ENCODE results near the gene SERPINA5. TPM values are rescaled to one million over a fixed set of nuclear protein-coding genes. Genes with fewer than 3 reads are reported as not detected.
"Not testable (repeated sequence)": the region's sequence is repeated elsewhere in the genome, so short reads cannot be mapped to it uniquely, and the experiment has no call there.

Gene SERPINA5
- polyA plus RNA-seq, 1 of the 3 experiments (the other 2 are of a cell fraction), result 0.08 TPM

DNA sequence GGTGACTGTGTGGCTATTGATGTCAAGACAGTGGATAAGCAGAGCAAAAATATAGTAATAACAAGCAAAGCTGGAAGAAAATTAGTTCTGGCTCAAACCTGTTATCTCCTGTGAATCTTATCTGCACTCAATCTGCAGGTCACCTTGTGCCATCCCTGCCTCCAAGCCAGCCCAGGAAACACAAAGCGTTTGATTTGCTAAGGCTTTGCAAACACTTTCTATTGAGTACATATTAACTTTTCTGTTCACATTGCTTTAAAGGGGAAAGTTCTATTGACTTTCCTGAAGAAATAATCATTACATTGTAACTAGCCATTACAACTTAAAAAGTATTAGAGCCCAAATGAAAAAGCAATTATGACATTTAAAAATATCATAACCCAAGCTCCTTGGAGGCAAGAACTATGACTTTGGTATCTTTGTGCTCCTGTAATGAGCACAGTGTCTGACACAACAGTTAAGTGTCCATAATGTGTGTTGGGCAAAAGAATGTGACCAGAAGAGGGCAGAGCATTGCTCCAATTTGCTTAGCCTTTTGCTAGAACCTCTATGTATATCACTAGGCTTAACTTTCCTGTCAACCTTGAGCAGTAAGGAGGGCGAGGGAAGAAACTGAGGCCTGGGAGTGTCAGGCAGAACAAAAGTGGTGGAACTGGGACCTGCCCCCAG, 55.7 kb downstream of the SERPINA5 start:
- Histone ChIP-seq H3K9ac (no peak overlapping the region), H3K4me3 (ENCODE audit: low read depth in 2 of 2, low read length in 1 of 2) (no peak overlapping the region), H3K9me2 (no peaks in the 10 kb centered on the region), H3F3A (replicated peaks; ENCODE audit: insufficient read depth) (no peaks in the 10 kb centered on the region), H3K4me1 (ENCODE audit: control insufficient read depth in 1 of 2, insufficient read depth in 2 of 2, low read depth in 1 of 2, low read length in 1 of 2) (no peaks in the 10 kb centered on the region), H3K9me3 (no peaks in the 10 kb centered on the region), H3K27ac (ENCODE audit: low read depth in 2 of 2, low read length in 1 of 2) (no peak overlapping the region), H2AFZ (ENCODE audit: low read depth) (no peak overlapping the region), H3K36me3 (replicated peaks in 1 of 2; ENCODE audit: control insufficient read depth in 1 of 2, insufficient read depth in 2 of 2, low read length in 1 of 2) (no peaks in the 10 kb centered on the region), H3K27me3 (ENCODE audit: insufficient read depth) (no peaks in the 10 kb centered on the region; the same call in 1 of the 2 replicates), H3K79me2 (ENCODE audit: insufficient read depth) (no peaks in the 10 kb centered on the region), H3K4me2 (no peak overlapping the region), H4K20me1 (ENCODE audit: insufficient read depth) (no peaks in the 10 kb centered on the region)
- ChIA-PET CTCF (no interaction called here), POLR2A (no interaction called here)
- DNase-seq, result no peak
- TF ChIP-seq FOSL2 (IDR thresholded peaks at IDR 0.05; ENCODE audit: borderline replicate concordance, low read depth) (no peak), RFX5 (IDR thresholded peaks at IDR 0.05; ENCODE audit: low read length) (no peak), POLR2AphosphoS5 (IDR thresholded peaks at IDR 0.05; ENCODE audit: low read depth, low read length) (no peak), SIN3A (IDR thresholded peaks at IDR 0.05; ENCODE audit: borderline replicate concordance, low read depth, low read length) (no peak), GATA2 (CRISPR knock-in tag; IDR thresholded peaks at IDR 0.05) (no peak), YY1 (IDR thresholded peaks at IDR 0.05; ENCODE audit: low read depth) (no peak), GABPA (IDR thresholded peaks at IDR 0.05; ENCODE audit: low read depth) (no peak), TAF1 (IDR thresholded peaks at IDR 0.05; ENCODE audit: borderline replicate concordance, low read depth, low read length) (no peak)
- TF ChIP-seq, protein P1, sequence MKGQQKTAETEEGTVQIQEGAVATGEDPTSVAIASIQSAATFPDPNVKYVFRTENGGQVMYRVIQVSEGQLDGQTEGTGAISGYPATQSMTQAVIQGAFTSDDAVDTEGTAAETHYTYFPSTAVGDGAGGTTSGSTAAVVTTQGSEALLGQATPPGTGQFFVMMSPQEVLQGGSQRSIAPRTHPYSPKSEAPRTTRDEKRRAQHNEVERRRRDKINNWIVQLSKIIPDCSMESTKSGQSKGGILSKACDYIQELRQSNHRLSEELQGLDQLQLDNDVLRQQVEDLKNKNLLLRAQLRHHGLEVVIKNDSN (IDR thresholded peaks at IDR 0.05; ENCODE audit: borderline replicate concordance, low read depth), result no peak
- WGBS (ENCODE audit: low lambda C conversion rate), result 31% methylated on average over 2 of the region's 2 CpGs

DNA sequence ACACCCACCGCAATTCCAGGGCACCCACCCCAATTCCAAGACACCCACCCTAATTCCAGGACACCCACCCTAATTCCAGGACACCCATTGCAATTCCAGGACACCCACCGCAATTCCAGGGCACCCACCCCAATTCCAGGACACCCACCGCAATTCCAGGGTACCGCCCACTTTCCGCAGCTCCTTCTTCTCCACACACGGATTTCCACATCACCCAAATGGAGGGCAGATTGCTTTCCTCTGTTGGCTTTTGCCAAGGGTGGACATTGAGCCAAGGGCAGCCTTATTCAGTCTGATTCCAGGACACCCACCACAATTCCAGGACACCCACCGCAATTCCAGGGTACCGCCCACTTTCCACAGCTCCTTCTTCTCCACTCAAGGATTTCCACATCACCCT, 56.6 kb downstream of the SERPINA5 start:
- H3K4me3 ChIP-seq (ENCODE audit: low read depth in 2 of 2, low read length in 1 of 2); H3K27me3 ChIP-seq (ENCODE audit: insufficient read depth); H3K9me2 ChIP-seq; H3K79me2 ChIP-seq (ENCODE audit: insufficient read depth); H3K36me3 ChIP-seq (replicated peaks in 1 of 2; ENCODE audit: control insufficient read depth in 1 of 2, insufficient read depth in 2 of 2, low read length in 1 of 2); H2AFZ ChIP-seq (ENCODE audit: low read depth); DNase-seq; H3F3A ChIP-seq (replicated peaks; ENCODE audit: insufficient read depth); POLR2A ChIA-PET; H3K27ac ChIP-seq (ENCODE audit: low read depth in 2 of 2, low read length in 1 of 2); H4K20me1 ChIP-seq (ENCODE audit: insufficient read depth); H3K9me3 ChIP-seq; H3K9ac ChIP-seq; H3K4me2 ChIP-seq; H3K4me1 ChIP-seq (ENCODE audit: control insufficient read depth in 1 of 2, insufficient read depth in 2 of 2, low read depth in 1 of 2, low read length in 1 of 2): not testable (repeated sequence)
- CTCF ChIA-PET, result interaction anchor here (1.3 kb wide), 1 partner anchor 13 kb away, joined by 4 read pairs; no protein-coding TSS in a partner anchor
- 69% methylated on average over 8 of the region's 8 CpGs for WGBS (ENCODE audit: low lambda C conversion rate)

DNA sequence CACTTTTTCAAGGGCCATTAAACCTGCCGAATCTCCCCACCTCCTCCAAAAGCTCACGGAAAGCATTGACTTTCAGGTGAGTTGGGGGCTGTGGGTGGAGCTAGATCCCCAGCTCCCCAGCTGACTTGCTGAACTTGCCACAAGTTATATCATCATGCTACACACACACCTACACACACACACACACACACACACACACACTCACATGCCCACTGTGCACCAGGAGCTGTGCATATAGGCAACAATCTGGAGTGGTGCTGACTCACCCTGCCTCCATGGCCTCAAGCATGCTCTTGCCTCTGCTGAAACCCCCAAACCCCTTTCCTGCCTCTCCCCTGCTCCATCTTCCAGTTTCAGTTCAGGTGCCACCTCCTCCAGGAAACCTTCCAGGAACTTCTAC, 57.1 kb downstream of the SERPINA5 start:
- Histone ChIP-seq H3K4me2 (no peak overlapping the region), H3K27ac (ENCODE audit: low read depth in 2 of 2, low read length in 1 of 2) (no peak overlapping the region), H2AFZ (ENCODE audit: low read depth) (no peak overlapping the region), H3K79me2 (ENCODE audit: insufficient read depth) (no peaks in the 10 kb centered on the region), H3K36me3 (replicated peaks in 1 of 2; ENCODE audit: control insufficient read depth in 1 of 2, insufficient read depth in 2 of 2, low read length in 1 of 2) (no peaks in the 10 kb centered on the region), H3K9me3 (no peaks in the 10 kb centered on the region), H4K20me1 (ENCODE audit: insufficient read depth) (no peaks in the 10 kb centered on the region), H3K9ac (no peak overlapping the region), H3F3A (replicated peaks; ENCODE audit: insufficient read depth) (no peaks in the 10 kb centered on the region), H3K4me1 (ENCODE audit: control insufficient read depth in 1 of 2, insufficient read depth in 2 of 2, low read depth in 1 of 2, low read length in 1 of 2) (no peaks in the 10 kb centered on the region), H3K9me2 (no peaks in the 10 kb centered on the region), H3K4me3 (ENCODE audit: low read depth in 2 of 2, low read length in 1 of 2) (no peak overlapping the region), H3K27me3 (ENCODE audit: insufficient read depth) (no peaks in the 10 kb centered on the region; the same call in 1 of the 2 replicates)
- ChIA-PET POLR2A (no interaction called here), CTCF (interaction anchor here (1.0 to 1.5 kb wide), 3 partner anchors 14 to 794 kb away, joined by 3 to 4 read pairs (median 3); no protein-coding TSS in a partner anchor)
- WGBS (ENCODE audit: low lambda C conversion rate), result 40% methylated on average over 1 of the region's 2 CpGs
- DNase-seq, result no peak
- TF ChIP-seq NFIC (IDR thresholded peaks at IDR 0.05; ENCODE audit: borderline replicate concordance) (no peak), FOSL2 (IDR thresholded peaks at IDR 0.05; ENCODE audit: borderline replicate concordance, low read depth) (no peak), TCF12 (IDR thresholded peaks at IDR 0.05) (no peak), SIN3A (IDR thresholded peaks at IDR 0.05; ENCODE audit: borderline replicate concordance, low read depth, low read length) (no peak), FOXM1 (IDR thresholded peaks at IDR 0.05; ENCODE audit: low read depth) (no peak), CHD2 (IDR thresholded peaks at IDR 0.05; ENCODE audit: low read length, partially characterized antibody) (no peak), EP300 (IDR thresholded peaks at IDR 0.05; ENCODE audit: borderline replicate concordance in 1 of 2, low read depth in 1 of 2, low read length in 1 of 2) (no peak), JUND (IDR thresholded peaks at IDR 0.05) (no peak), SMC3 (IDR thresholded peaks at IDR 0.05; ENCODE audit: low read depth, low read length) (no peak), RXRA (IDR thresholded peaks at IDR 0.05; ENCODE audit: borderline replicate concordance, low read depth) (no peak), GABPA (IDR thresholded peaks at IDR 0.05; ENCODE audit: low read depth) (no peak)
- TF ChIP-seq, protein P1 (IDR thresholded peaks at IDR 0.05; ENCODE audit: borderline replicate concordance, low read depth), result no peak
- TF ChIP-seq, protein P2, sequence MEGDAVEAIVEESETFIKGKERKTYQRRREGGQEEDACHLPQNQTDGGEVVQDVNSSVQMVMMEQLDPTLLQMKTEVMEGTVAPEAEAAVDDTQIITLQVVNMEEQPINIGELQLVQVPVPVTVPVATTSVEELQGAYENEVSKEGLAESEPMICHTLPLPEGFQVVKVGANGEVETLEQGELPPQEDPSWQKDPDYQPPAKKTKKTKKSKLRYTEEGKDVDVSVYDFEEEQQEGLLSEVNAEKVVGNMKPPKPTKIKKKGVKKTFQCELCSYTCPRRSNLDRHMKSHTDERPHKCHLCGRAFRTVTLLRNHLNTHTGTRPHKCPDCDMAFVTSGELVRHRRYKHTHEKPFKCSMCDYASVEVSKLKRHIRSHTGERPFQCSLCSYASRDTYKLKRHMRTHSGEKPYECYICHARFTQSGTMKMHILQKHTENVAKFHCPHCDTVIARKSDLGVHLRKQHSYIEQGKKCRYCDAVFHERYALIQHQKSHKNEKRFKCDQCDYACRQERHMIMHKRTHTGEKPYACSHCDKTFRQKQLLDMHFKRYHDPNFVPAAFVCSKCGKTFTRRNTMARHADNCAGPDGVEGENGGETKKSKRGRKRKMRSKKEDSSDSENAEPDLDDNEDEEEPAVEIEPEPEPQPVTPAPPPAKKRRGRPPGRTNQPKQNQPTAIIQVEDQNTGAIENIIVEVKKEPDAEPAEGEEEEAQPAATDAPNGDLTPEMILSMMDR (IDR thresholded peaks at IDR 0.05), result no peak

All from SK-N-SH (cell line).